DMS153 treated with DMSO at 0.1 percent for 48 hours (cell line): ENCODE data around the gene GFAP.
"Not testable (repeated sequence)": the region's sequence is repeated elsewhere in the genome, so short reads cannot be mapped to it uniquely, and the experiment has no call there.

ENCODE experiments used
- DNase-seq: peaks from one replicate; lab custom pipeline; 2025; ENCODE audit not compliant: unreplicated experiment; lab: John Stamatoyannopoulos, UW

GFAP gene

GRCh38 chr17:44915321-44915726, at the start of gene GFAP:
Gene GFAP (minus strand): TSS chr17:44915500. CDS start chr17:44915486, 14 bp downstream.
- no peak for DNase-seq

- no peak for DNase-seq
Observed at GRCh38 chr17:44961921-44962350, 46.6 kb upstream of the GFAP start.

GRCh38 chr17:44960691-44961090, 45.4 kb upstream of the GFAP start:
- no peak for DNase-seq

GRCh38 chr17:44959821-44960531, 44.7 kb upstream of the GFAP start:
- no peak for DNase-seq

GRCh38 chr17:44956998-44957981, 42.0 kb upstream of the GFAP start:
- DNase-seq, result no peak

- DNase-seq, result no peak
Observed at GRCh38 chr17:44955674-44956425, 40.5 kb upstream of the GFAP start.

GRCh38 chr17:44952946-44953475, 37.7 kb upstream of the GFAP start:
- no peak for DNase-seq

- no peak for DNase-seq
Observed at GRCh38 chr17:44948315-44948795, 33.1 kb upstream of the GFAP start.

GRCh38 chr17:44947461-44948314, 32.4 kb upstream of the GFAP start, which contains the start of gene KIF18B:
Gene KIF18B (minus strand): TSS chr17:44947773. CDS start chr17:44936344, 11,429 bp downstream.
- DNase-seq, result peak; percentile 90

- DNase-seq, result not testable (repeated sequence)
Observed at GRCh38 chr17:44945652-44946051, 30.4 kb upstream of the GFAP start.

- DNase-seq, result no peak
Observed at GRCh38 chr17:44942456-44942855, 27.2 kb upstream of the GFAP start.

GRCh38 chr17:44941712-44942331, 26.5 kb upstream of the GFAP start:
- no peak for DNase-seq

- DNase-seq, result no peak
Observed at GRCh38 chr17:44940768-44941167, 25.5 kb upstream of the GFAP start.

GRCh38 chr17:44940317-44940716, 25.0 kb upstream of the GFAP start:
- no peak for DNase-seq

GRCh38 chr17:44935116-44935515, 19.8 kb upstream of the GFAP start:
- no peak for DNase-seq

- DNase-seq, result no peak
Observed at GRCh38 chr17:44934745-44935105, 19.4 kb upstream of the GFAP start.

- DNase-seq, result no peak
Observed at GRCh38 chr17:44933824-44934744, 18.8 kb upstream of the GFAP start.

GRCh38 chr17:44932787-44933097, 17.4 kb upstream of the GFAP start:
- no peak for DNase-seq
